ENCODE results near the gene C20orf144. TPM values are rescaled to one million over a fixed set of nuclear protein-coding genes. Genes with fewer than 3 reads are reported as not detected.

Gene C20orf144
- total and polyA plus RNA-seq, 9 of the 15 experiments (the other 6 are each of a cell fraction or from before 2014, with no cell fraction given), result 0.04 to 0.23 (median 0.11) TPM; not detected in 2

DNA sequence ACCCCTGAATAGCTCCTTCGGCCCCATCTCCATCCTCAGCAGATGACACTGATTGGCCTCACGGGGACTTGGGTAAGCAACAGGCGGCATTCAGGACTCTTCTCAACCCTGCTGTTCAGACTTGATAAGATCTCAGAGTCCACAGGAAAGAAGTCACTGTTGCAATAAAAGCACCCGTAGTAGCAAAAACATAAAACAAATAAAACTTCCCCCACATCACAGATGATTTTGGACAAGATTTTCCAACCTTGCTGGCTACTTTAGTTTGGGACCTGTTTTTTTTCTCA is 17.1 kb upstream of the C20orf144 start (continued):
- TF ChIP-seq XRCC3 (IDR thresholded peaks at IDR 0.05) (no peak), MTA3 (IDR thresholded peaks at IDR 0.05; ENCODE audit: borderline replicate concordance) (no peak), SLC30A9 (CRISPR knock-in tag; IDR thresholded peaks at IDR 0.05) (no peak), U2AF1 (optimal IDR thresholded peaks at IDR 0.05; ENCODE audit: low read depth, low read length) (no peak), ZNF695 (CRISPR knock-in tag; IDR thresholded peaks at IDR 0.05) (no peak), SRSF1 (IDR thresholded peaks at IDR 0.05; ENCODE audit: low read depth, low read length) (no peak)
- TF ChIP-seq, protein P1, sequence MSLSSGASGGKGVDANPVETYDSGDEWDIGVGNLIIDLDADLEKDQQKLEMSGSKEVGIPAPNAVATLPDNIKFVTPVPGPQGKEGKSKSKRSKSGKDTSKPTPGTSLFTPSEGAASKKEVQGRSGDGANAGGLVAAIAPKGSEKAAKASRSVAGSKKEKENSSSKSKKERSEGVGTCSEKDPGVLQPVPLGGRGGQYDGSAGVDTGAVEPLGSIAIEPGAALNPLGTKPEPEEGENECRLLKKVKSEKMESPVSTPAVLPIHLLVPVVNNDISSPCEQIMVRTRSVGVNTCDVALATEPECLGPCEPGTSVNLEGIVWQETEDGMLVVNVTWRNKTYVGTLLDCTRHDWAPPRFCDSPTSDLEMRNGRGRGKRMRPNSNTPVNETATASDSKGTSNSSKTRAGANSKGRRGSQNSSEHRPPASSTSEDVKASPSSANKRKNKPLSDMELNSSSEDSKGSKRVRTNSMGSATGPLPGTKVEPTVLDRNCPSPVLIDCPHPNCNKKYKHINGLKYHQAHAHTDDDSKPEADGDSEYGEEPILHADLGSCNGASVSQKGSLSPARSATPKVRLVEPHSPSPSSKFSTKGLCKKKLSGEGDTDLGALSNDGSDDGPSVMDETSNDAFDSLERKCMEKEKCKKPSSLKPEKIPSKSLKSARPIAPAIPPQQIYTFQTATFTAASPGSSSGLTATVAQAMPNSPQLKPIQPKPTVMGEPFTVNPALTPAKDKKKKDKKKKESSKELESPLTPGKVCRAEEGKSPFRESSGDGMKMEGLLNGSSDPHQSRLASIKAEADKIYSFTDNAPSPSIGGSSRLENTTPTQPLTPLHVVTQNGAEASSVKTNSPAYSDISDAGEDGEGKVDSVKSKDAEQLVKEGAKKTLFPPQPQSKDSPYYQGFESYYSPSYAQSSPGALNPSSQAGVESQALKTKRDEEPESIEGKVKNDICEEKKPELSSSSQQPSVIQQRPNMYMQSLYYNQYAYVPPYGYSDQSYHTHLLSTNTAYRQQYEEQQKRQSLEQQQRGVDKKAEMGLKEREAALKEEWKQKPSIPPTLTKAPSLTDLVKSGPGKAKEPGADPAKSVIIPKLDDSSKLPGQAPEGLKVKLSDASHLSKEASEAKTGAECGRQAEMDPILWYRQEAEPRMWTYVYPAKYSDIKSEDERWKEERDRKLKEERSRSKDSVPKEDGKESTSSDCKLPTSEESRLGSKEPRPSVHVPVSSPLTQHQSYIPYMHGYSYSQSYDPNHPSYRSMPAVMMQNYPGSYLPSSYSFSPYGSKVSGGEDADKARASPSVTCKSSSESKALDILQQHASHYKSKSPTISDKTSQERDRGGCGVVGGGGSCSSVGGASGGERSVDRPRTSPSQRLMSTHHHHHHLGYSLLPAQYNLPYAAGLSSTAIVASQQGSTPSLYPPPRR (CRISPR knock-in tag; IDR thresholded peaks at IDR 0.05; ENCODE audit: borderline replicate concordance), result no peak

DNA sequence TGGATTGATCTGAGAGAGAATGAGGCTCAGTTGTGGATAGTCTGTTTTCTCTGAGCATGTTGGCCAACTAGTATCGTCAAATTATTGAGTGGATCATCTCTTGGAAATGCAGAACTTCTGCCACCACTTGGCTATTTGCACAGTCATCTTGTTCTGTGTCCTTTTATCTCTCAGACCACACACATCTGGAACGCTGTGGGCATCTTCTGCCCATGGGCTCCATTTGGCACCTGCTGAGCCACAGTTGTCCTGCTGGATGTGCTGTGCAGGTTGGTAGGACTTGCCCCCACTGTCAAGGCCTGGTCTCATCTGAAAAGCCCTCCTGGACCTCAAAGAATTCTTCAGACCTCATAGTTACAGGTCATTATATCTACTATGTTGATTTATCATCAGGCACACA is 16.7 kb upstream of the C20orf144 start:
- intact Hi-C loops (cut with micrococcal nuclease), result no loop called here
- no peak overlapping the region for H3K27ac ChIP-seq (ENCODE audit: extremely low read depth, low read depth, low read length)
- BruUV-seq (replicated peaks), result no TSS peak
- no peaks in the 10 kb centered on the region for H3K27me3 ChIP-seq (ENCODE audit: control insufficient read depth in 2 of 2, insufficient read depth in 2 of 2, low read length in 2 of 2)
- in situ Hi-C loops (cut with MboI), result no loop called here
- peaks cover 9% of the 10 kb centered on the region for H3K9me1 ChIP-seq (ENCODE audit: control insufficient read depth, insufficient read depth, low read length)
- DNase-seq (ENCODE audit: extremely low read depth in 1 of 4, low spot score in 3 of 4), result no peak
- no peak overlapping the region for H3K4me3 ChIP-seq
- peaks cover 3 to 20% of the 10 kb centered on the region in 2 experiments; a peak in 2 of 5 replicates for H3K4me1 ChIP-seq (replicated peaks in 1 of 2; ENCODE audit: control insufficient read depth in 2 of 2, insufficient read depth in 2 of 2, low read length in 2 of 2)
- no peak for ATAC-seq
- TF ChIP-seq ZNF316 (IDR thresholded peaks at IDR 0.05), result 0 out of 2 replicates have a peak, but pooled peaks have one; percentile 21
- TF ChIP-seq HSF4 (CRISPR knock-in tag; IDR thresholded peaks at IDR 0.05; ENCODE audit: borderline replicate concordance), result no peak
- TF ChIP-seq MAFG (tag; conservative IDR thresholded peaks at IDR 0.05), result peak; percentile 50
- TF ChIP-seq C11orf30 (IDR thresholded peaks at IDR 0.05; ENCODE audit: low read depth), result peak; percentile 34; the same call in 1 of the 2 replicates
- peak; percentile 27; the same call in 1 of the 2 replicates for TF ChIP-seq MAFF (IDR thresholded peaks at IDR 0.05; ENCODE audit: low read length)
- TF ChIP-seq, protein P2, sequence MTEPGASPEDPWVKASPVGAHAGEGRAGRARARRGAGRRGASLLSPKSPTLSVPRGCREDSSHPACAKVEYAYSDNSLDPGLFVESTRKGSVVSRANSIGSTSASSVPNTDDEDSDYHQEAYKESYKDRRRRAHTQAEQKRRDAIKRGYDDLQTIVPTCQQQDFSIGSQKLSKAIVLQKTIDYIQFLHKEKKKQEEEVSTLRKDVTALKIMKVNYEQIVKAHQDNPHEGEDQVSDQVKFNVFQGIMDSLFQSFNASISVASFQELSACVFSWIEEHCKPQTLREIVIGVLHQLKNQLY (CRISPR knock-in tag; conservative IDR thresholded peaks at IDR 0.05), result no peak
- H3K4me2 ChIP-seq (ENCODE audit: insufficient read depth, low read length), result no peak overlapping the region
- 53% methylated on average over 2 of the region's 2 CpGs for WGBS (ENCODE audit: insufficient coverage, low coverage, missing lambda C conversion rate)
- peaks cover 9% of the 10 kb centered on the region; the same call in 1 of the 2 replicates for H4K20me1 ChIP-seq (replicated peaks; ENCODE audit: control insufficient read depth, insufficient read depth, low read length)
- H2AFZ ChIP-seq (ENCODE audit: low read depth, low read length), result no peak overlapping the region
- no peaks in the 10 kb centered on the region; the same call in 1 of the 2 replicates for H3K9me3 ChIP-seq (replicated peaks; ENCODE audit: control insufficient read depth, insufficient read depth, low read depth, low read length)
- no peaks in the 10 kb centered on the region for H3K79me2 ChIP-seq (ENCODE audit: control insufficient read depth, insufficient read depth, low read length)
- FAIRE-seq, result no peak
- CTCF ChIA-PET (ENCODE audit: low intra/inter-chr PET ratio), result no interaction called here
- H3K9ac ChIP-seq (ENCODE audit: insufficient read depth in 1 of 2, low read depth in 2 of 2, low read length in 2 of 2), result no peak overlapping the region
- POLR2A ChIA-PET, result interaction anchor here (0.6 to 1.0 kb wide), 2 partner anchors 9 to 82 kb away, joined by 3 read pairs; no protein-coding TSS in a partner anchor
- H3K36me3 ChIP-seq (ENCODE audit: control insufficient read depth, insufficient read depth, low read length), result peaks cover 21% of the 10 kb centered on the region; the same call in 2 of the 3 replicates

Measured in K562 (cell line).